SJSA1 (cell line): Measurements from ENCODE around the gene KCNJ16. TPM values are rescaled to one million over a fixed set of nuclear protein-coding genes. Genes with fewer than 3 reads are reported as not detected.

Experiments used
- DNase-seq, 2 experiments: peaks; one replicate each; pipeline ENCODE4 v3.0.0-alpha.2; 2015 to 2020; ENCODE audit warnings: low spot score in 2 of 2, low read depth in 1 of 2
- H3K27ac ChIP-seq: fragments of 250-450 bp; sonication (Bioruptor Pico); 2 replicates; pipeline ENCODE4 v1.5.1; 2020; ENCODE audit warnings: mild to moderate bottlenecking, moderate library complexity
- H3K27me3 ChIP-seq: fragments of 250-450 bp; sonication (Bioruptor Pico); replicated peaks from 2 replicates; pipeline ENCODE4 v1.5.1; 2020; ENCODE audit warnings: mild to moderate bottlenecking, moderate library complexity
- H3K36me3 ChIP-seq: fragments of 250-450 bp; sonication (Bioruptor Pico); 2 replicates; pipeline ENCODE4 v1.5.1; 2020; ENCODE audit warnings: mild to moderate bottlenecking
- H3K4me1 ChIP-seq: fragments of 250-450 bp; sonication (Bioruptor Pico); replicated peaks from 2 replicates; pipeline ENCODE4 v1.6.1; 2021; ENCODE audit warnings: mild to moderate bottlenecking
- H3K4me3 ChIP-seq: fragments of 250-450 bp; sonication (Bioruptor Pico); 2 replicates; pipeline ENCODE4 v1.5.1; 2020; ENCODE audit warnings: mild to moderate bottlenecking
- H3K9me3 ChIP-seq: fragments of 250-450 bp; sonication (Bioruptor Pico); replicated peaks from 2 replicates; pipeline ENCODE4 v1.5.1; 2020; ENCODE audit warnings: mild to moderate bottlenecking
- total RNA-seq: library from RNA; depleted of rRNA; stranded (reverse); fragments of >200 nt; shearing (Covaris generic); gene quantifications from 2 replicates; pipeline ENCODE4 v1.2.3, GENCODE V29; 2014

The KCNJ16 gene
- total RNA-seq, 1 experiment from 2014 or later: not detected

DNA sequence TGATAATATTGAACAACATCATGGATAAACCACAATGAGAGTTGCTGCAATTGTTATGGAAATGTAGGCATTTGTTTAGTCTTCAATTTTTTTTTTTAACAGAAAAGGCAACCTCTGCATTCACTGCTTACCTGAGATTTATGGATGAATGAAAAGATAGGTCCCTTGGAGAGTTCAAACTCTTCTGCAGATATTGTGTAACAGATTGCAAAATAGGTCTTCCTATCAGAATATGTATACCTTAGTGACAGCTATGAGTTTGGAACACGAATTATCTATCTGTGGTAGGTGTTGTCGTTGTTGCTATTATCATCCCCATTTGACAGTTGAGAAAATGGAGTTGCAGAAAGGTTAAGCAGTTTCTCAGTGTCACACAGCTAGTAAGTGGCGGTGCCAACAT is 1.2 kb upstream of the KCNJ16 start:
- no peaks in the 10 kb centered on the region for H3K27me3 ChIP-seq
- H3K27ac ChIP-seq: no peak overlapping the region
- H3K4me3 ChIP-seq: no peak overlapping the region
- H3K9me3 ChIP-seq: no peaks in the 10 kb centered on the region
- H3K36me3 ChIP-seq: no peaks in the 10 kb centered on the region
- H3K4me1 ChIP-seq: no peaks in the 10 kb centered on the region
- no peak for DNase-seq

- H3K27ac ChIP-seq: no peak overlapping the region
- no peaks in the 10 kb centered on the region for H3K4me1 ChIP-seq
- no peak for DNase-seq
- 0 out of 2 replicates have a peak, but pooled peaks cover 3% of the 10 kb centered on the region for H3K9me3 ChIP-seq
- H3K4me3 ChIP-seq: no peak overlapping the region
- H3K27me3 ChIP-seq: no peaks in the 10 kb centered on the region
- H3K36me3 ChIP-seq: no peaks in the 10 kb centered on the region
These were observed 692 bp upstream of the KCNJ16 start for GRCh38 chr17:70074236-70074830.

DNA sequence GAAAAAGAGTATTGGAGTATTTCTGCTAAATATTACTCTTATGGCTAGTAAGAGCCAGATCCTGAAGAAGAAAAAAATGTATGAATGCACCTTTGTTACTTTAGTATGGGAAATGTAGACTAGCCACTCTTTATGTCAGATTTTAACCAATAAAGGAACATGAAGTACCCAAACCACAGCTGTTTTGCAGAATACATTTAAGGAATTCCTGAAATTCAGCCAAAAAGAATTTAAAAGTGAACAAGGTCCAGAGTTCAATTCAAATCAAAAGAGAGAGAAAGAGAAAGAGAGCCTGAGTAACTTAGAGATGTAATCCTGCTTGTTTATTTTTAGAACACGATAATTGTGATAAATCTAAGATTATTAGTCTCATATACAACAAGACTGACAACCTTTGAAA is 1.2 kb downstream of the KCNJ16 start:
- no peaks in the 10 kb centered on the region for H3K27me3 ChIP-seq
- no peaks in the 10 kb centered on the region for H3K4me1 ChIP-seq
- 0 out of 2 replicates have a peak, but pooled peaks cover 3% of the 10 kb centered on the region for H3K9me3 ChIP-seq
- no peaks in the 10 kb centered on the region for H3K36me3 ChIP-seq
- DNase-seq: no peak
- H3K27ac ChIP-seq: no peak overlapping the region
- no peak overlapping the region for H3K4me3 ChIP-seq

DNA sequence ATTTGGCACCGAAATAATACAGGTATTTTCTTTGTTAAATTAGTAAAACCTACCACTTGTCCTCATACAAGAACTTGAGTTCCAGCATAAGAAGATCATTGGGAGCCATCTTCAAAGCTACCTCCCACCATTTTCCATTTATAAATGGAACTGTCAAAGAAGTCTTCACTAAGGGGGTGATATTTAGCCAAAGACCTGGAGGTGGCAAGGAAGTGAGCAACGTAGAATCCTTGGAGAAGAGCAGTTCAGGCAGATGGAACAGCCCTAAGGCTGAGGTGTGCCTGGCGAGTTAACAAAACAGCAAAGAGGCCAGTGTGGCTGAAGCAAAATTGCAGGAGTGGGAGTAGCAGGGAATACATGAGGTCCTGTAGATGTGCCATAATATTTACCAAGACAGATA is 1.8 kb downstream of the KCNJ16 start:
- DNase-seq: no peak
- Histone ChIP-seq H3K4me1 (no peaks in the 10 kb centered on the region), H3K9me3 (0 out of 2 replicates have a peak, but pooled peaks cover 3% of the 10 kb centered on the region), H3K27ac (no peak overlapping the region), H3K4me3 (no peak overlapping the region), H3K27me3 (no peaks in the 10 kb centered on the region), H3K36me3 (no peaks in the 10 kb centered on the region)

- no peak overlapping the region for H3K27ac ChIP-seq
- no peak overlapping the region for H3K4me3 ChIP-seq
- H3K4me1 ChIP-seq: no peaks in the 10 kb centered on the region
- no peaks in the 10 kb centered on the region for H3K27me3 ChIP-seq
- no peaks in the 10 kb centered on the region for H3K36me3 ChIP-seq
- H3K9me3 ChIP-seq: 0 out of 2 replicates have a peak, but pooled peaks cover 3% of the 10 kb centered on the region
- DNase-seq: no peak
These were observed 3.5 kb downstream of the KCNJ16 start for GRCh38 chr17:70078549-70078948.

DNA sequence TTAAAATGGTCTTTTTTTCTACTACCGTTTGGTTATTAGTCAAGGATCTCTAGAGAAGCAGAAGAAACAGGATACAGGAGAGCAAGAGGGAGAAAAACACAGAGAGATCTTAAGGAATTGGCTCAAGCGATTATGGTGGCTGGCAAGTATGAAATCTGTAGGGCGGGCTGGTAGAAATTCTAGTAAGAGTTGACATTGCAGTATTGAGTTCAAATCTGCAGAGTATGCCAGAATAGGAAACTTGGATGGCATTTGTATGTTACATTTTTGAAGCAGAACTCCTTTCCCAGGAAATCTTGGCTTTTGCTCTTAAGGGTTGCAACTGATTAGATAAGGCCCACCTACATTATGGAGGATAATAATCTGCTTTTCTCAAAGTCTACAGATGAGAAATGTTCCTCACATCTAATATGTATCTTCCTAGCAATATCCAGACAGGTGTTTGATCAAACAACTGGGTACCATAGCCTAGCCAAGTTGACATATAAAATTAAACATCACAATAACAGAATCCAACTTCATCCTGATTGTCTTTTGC is 4.0 kb downstream of the KCNJ16 start:
- Histone ChIP-seq H3K9me3 (0 out of 2 replicates have a peak, but pooled peaks cover 3% of the 10 kb centered on the region), H3K4me3 (no peak overlapping the region), H3K36me3 (no peaks in the 10 kb centered on the region), H3K4me1 (no peaks in the 10 kb centered on the region), H3K27me3 (no peaks in the 10 kb centered on the region), H3K27ac (no peak overlapping the region)
- no peak for DNase-seq

GRCh38 chr17:70080541-70081347 is 5.7 kb downstream of the KCNJ16 start:
- Histone ChIP-seq H3K4me3 (no peak overlapping the region), H3K36me3 (no peaks in the 10 kb centered on the region)
- no peak for DNase-seq

DNA sequence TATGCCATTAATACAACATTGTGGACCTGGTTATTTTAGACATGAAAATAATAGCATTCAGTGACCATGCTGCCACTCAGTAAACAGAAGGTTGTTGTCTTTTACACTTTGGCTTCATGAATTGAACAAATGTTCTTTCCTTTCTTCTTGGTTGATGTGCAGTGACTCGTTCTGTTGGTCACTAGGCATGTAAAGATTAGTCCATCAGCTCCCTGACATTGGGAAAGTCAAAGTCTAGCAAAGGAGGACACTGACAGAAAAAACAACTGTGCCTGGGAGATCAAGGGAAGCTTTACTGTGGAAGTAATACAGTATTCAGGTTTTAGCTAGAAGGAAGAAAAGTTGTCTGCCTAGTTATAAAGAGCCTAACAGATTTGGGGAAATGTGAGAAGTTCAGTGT is 6.9 kb downstream of the KCNJ16 start:
- no peak for DNase-seq
- H3K4me1 ChIP-seq: no peaks in the 10 kb centered on the region
- no peak overlapping the region for H3K4me3 ChIP-seq
- no peaks in the 10 kb centered on the region for H3K36me3 ChIP-seq
- no peaks in the 10 kb centered on the region for H3K27me3 ChIP-seq
- H3K27ac ChIP-seq: no peak overlapping the region
- H3K9me3 ChIP-seq: 0 out of 2 replicates have a peak, but pooled peaks cover 3% of the 10 kb centered on the region

More at GRCh38 chr17:70080541-70081347, 5.7 kb downstream of the KCNJ16 start:
- Histone ChIP-seq H3K9me3 (0 out of 2 replicates have a peak, but pooled peaks cover 3% of the 10 kb centered on the region), H3K27me3 (no peaks in the 10 kb centered on the region), H3K27ac (no peak overlapping the region), H3K4me1 (no peaks in the 10 kb centered on the region)

DNA sequence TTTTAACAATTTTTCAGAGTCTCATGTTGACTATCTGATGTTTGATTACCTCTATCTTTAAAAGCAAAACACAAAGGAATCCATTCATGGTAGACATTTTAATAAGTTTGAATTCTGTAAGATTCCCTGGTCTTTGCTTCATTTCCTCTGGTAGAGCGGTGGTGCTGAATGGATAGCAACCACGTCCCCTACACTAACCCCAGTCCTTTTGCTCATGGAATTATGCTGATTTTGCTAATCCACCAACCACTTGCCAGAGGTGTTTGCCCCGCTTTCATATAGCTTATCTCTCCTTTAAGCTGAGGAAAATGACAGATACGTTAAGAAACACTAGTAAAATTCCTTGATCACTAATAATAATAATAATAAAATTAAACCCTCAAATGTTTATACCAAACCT is 9.5 kb downstream of the KCNJ16 start:
- Histone ChIP-seq H3K27ac (no peak overlapping the region), H3K36me3 (no peaks in the 10 kb centered on the region), H3K4me1 (no peaks in the 10 kb centered on the region), H3K27me3 (no peaks in the 10 kb centered on the region), H3K4me3 (no peak overlapping the region), H3K9me3 (no peaks in the 10 kb centered on the region)
- no peak for DNase-seq

DNA sequence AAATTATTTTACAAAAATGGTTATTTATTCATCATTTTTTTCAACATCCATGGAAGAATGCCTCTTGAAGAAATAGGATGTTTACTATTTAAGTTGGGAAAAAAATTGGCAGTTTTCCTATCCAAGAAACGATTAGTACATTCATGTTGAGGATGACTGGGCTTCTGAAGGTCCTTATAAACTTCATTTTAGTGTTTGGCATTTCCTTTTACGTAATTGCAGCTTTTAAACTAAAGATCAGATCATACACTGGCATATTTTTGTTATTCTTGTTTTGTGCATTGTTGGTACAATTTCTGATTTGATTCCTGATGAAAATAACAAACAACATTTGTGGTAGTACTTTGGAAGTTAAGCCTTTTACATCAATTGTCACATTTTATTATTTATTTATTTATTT is 11.5 kb downstream of the KCNJ16 start:
- Histone ChIP-seq H3K36me3 (no peaks in the 10 kb centered on the region), H3K27ac (no peak overlapping the region), H3K9me3 (no peaks in the 10 kb centered on the region), H3K4me3 (no peak overlapping the region), H3K4me1 (no peaks in the 10 kb centered on the region), H3K27me3 (no peaks in the 10 kb centered on the region)
- DNase-seq: no peak

GRCh38 chr17:70089513-70090148 is 14.6 kb downstream of the KCNJ16 start:
- DNase-seq: no peak
- Histone ChIP-seq H3K27me3 (no peaks in the 10 kb centered on the region), H3K9me3 (no peaks in the 10 kb centered on the region), H3K4me1 (no peaks in the 10 kb centered on the region; the same call in 1 of the 2 replicates), H3K36me3 (no peaks in the 10 kb centered on the region), H3K4me3 (no peak overlapping the region), H3K27ac (no peak overlapping the region)

- no peaks in the 10 kb centered on the region for H3K36me3 ChIP-seq
- no peaks in the 10 kb centered on the region for H3K9me3 ChIP-seq
- H3K27me3 ChIP-seq: no peaks in the 10 kb centered on the region
- no peaks in the 10 kb centered on the region; the same call in 1 of the 2 replicates for H3K4me1 ChIP-seq
- no peak overlapping the region for H3K27ac ChIP-seq
- H3K4me3 ChIP-seq: no peak overlapping the region
- no peak for DNase-seq
These were observed 16.1 kb downstream of the KCNJ16 start for GRCh38 chr17:70091005-70091568.

GRCh38 chr17:70091696-70092095 is 16.7 kb downstream of the KCNJ16 start:
- Histone ChIP-seq H3K9me3 (no peaks in the 10 kb centered on the region), H3K36me3 (no peaks in the 10 kb centered on the region), H3K27ac (no peak overlapping the region), H3K4me3 (no peak overlapping the region), H3K4me1 (no peaks in the 10 kb centered on the region; the same call in 1 of the 2 replicates), H3K27me3 (no peaks in the 10 kb centered on the region)
- no peak for DNase-seq
